ENCODE results near the gene EHF.

The EHF gene

GRCh38 chr11:34595391-34595790 is 25.5 kb upstream of the EHF start:
- Mint-ChIP-seq H3K27me3 (peaks cover 19% of the 10 kb centered on the region), H3K27ac (no peak overlapping the region), H3K9me3 (peaks cover 13% of the 10 kb centered on the region), H3K36me3 (peaks cover 4% of the 10 kb centered on the region), H3K4me1 (peaks cover 6% of the 10 kb centered on the region), H3K4me3 (no peak overlapping the region)

- Mint-ChIP-seq H3K4me1 (peaks cover 6% of the 10 kb centered on the region), H3K36me3 (peaks cover 4% of the 10 kb centered on the region), H3K27ac (no peak overlapping the region), H3K4me3 (no peak overlapping the region), H3K27me3 (peaks cover 19% of the 10 kb centered on the region), H3K9me3 (peaks cover 13% of the 10 kb centered on the region)
These were observed 24.8 kb upstream of the EHF start for GRCh38 chr11:34595960-34596644.

GRCh38 chr11:34599406-34599945 is 21.4 kb upstream of the EHF start:
- H3K27ac Mint-ChIP-seq: no peak overlapping the region
- H3K4me1 Mint-ChIP-seq: peaks cover 6% of the 10 kb centered on the region
- H3K9me3 Mint-ChIP-seq: no peaks in the 10 kb centered on the region
- no peaks in the 10 kb centered on the region for H3K36me3 Mint-ChIP-seq
- peaks cover 4% of the 10 kb centered on the region for H3K27me3 Mint-ChIP-seq
- H3K4me3 Mint-ChIP-seq: no peak overlapping the region

- Mint-ChIP-seq H3K36me3 (no peaks in the 10 kb centered on the region), H3K4me1 (peaks cover 6% of the 10 kb centered on the region), H3K4me3 (no peak overlapping the region), H3K27me3 (peaks cover 4% of the 10 kb centered on the region), H3K9me3 (no peaks in the 10 kb centered on the region), H3K27ac (no peak overlapping the region)
These were observed 20.4 kb upstream of the EHF start for GRCh38 chr11:34600339-34601084.

GRCh38 chr11:34601085-34601444 is 19.8 kb upstream of the EHF start:
- no peaks in the 10 kb centered on the region for H3K36me3 Mint-ChIP-seq
- H3K27me3 Mint-ChIP-seq: peaks cover 4% of the 10 kb centered on the region
- H3K4me1 Mint-ChIP-seq: peaks cover 6% of the 10 kb centered on the region
- H3K4me3 Mint-ChIP-seq: no peak overlapping the region
- H3K27ac Mint-ChIP-seq: no peak overlapping the region
- no peaks in the 10 kb centered on the region for H3K9me3 Mint-ChIP-seq

- no peaks in the 10 kb centered on the region for H3K9me3 Mint-ChIP-seq
- H3K27me3 Mint-ChIP-seq: peaks cover 4% of the 10 kb centered on the region
- H3K27ac Mint-ChIP-seq: no peak overlapping the region
- H3K4me1 Mint-ChIP-seq: peaks cover 6% of the 10 kb centered on the region
- H3K4me3 Mint-ChIP-seq: no peak overlapping the region
- H3K36me3 Mint-ChIP-seq: no peaks in the 10 kb centered on the region
These were observed 19.3 kb upstream of the EHF start for GRCh38 chr11:34601609-34602008.

GRCh38 chr11:34602245-34602644 is 18.6 kb upstream of the EHF start:
- Mint-ChIP-seq H3K36me3 (no peaks in the 10 kb centered on the region), H3K9me3 (no peaks in the 10 kb centered on the region), H3K27ac (no peak overlapping the region), H3K27me3 (peaks cover 4% of the 10 kb centered on the region), H3K4me3 (no peak overlapping the region), H3K4me1 (peaks cover 6% of the 10 kb centered on the region)

- peaks cover 4% of the 10 kb centered on the region for H3K27me3 Mint-ChIP-seq
- H3K4me1 Mint-ChIP-seq: peaks cover 6% of the 10 kb centered on the region
- H3K36me3 Mint-ChIP-seq: no peaks in the 10 kb centered on the region
- H3K4me3 Mint-ChIP-seq: no peak overlapping the region
- H3K9me3 Mint-ChIP-seq: no peaks in the 10 kb centered on the region
- peak overlapping the region; percentile 2 for H3K27ac Mint-ChIP-seq
These were observed 17.5 kb upstream of the EHF start for GRCh38 chr11:34603129-34604001.

- H3K4me1 Mint-ChIP-seq: peaks cover 6% of the 10 kb centered on the region
- no peak overlapping the region for H3K27ac Mint-ChIP-seq
- H3K27me3 Mint-ChIP-seq: peaks cover 4% of the 10 kb centered on the region
- H3K9me3 Mint-ChIP-seq: no peaks in the 10 kb centered on the region
- no peaks in the 10 kb centered on the region for H3K36me3 Mint-ChIP-seq
- no peak overlapping the region for H3K4me3 Mint-ChIP-seq
These were observed 16.7 kb upstream of the EHF start for GRCh38 chr11:34604145-34604544.

- no peaks in the 10 kb centered on the region for H3K36me3 Mint-ChIP-seq
- peaks cover under 1% of the 10 kb centered on the region for H3K4me1 Mint-ChIP-seq
- H3K9me3 Mint-ChIP-seq: no peaks in the 10 kb centered on the region
- H3K27me3 Mint-ChIP-seq: peaks cover 2% of the 10 kb centered on the region
- no peak overlapping the region for H3K4me3 Mint-ChIP-seq
- no peak overlapping the region for H3K27ac Mint-ChIP-seq
These were observed 16.0 kb upstream of the EHF start for GRCh38 chr11:34604911-34605310.

- Mint-ChIP-seq H3K9me3 (no peaks in the 10 kb centered on the region), H3K4me3 (no peak overlapping the region), H3K27ac (no peak overlapping the region), H3K36me3 (no peaks in the 10 kb centered on the region), H3K4me1 (no peaks in the 10 kb centered on the region), H3K27me3 (peaks cover 2% of the 10 kb centered on the region)
These were observed 15.2 kb upstream of the EHF start for GRCh38 chr11:34605481-34606325.

- Mint-ChIP-seq H3K27me3 (no peaks in the 10 kb centered on the region), H3K4me1 (no peaks in the 10 kb centered on the region)
These were observed 14.4 kb upstream of the EHF start for GRCh38 chr11:34606326-34607120.

GRCh38 chr11:34609187-34609751 is 11.6 kb upstream of the EHF start:
- no peaks in the 10 kb centered on the region for H3K36me3 Mint-ChIP-seq
- H3K27ac Mint-ChIP-seq: no peak overlapping the region
- H3K4me3 Mint-ChIP-seq: no peak overlapping the region
- no peaks in the 10 kb centered on the region for H3K9me3 Mint-ChIP-seq
- H3K4me1 Mint-ChIP-seq: peaks cover 4% of the 10 kb centered on the region
- no peaks in the 10 kb centered on the region for H3K27me3 Mint-ChIP-seq

More at GRCh38 chr11:34606326-34607120, 14.4 kb upstream of the EHF start:
- Mint-ChIP-seq H3K27ac (no peak overlapping the region), H3K9me3 (no peaks in the 10 kb centered on the region), H3K4me3 (no peak overlapping the region), H3K36me3 (no peaks in the 10 kb centered on the region)

- Mint-ChIP-seq H3K4me1 (peaks cover 4% of the 10 kb centered on the region), H3K27ac (no peak overlapping the region), H3K9me3 (no peaks in the 10 kb centered on the region), H3K36me3 (no peaks in the 10 kb centered on the region), H3K4me3 (no peak overlapping the region), H3K27me3 (no peaks in the 10 kb centered on the region)
These were observed 11.0 kb upstream of the EHF start for GRCh38 chr11:34609850-34610249.
